Epithelial cell of proximal tubule (primary cell): ENCODE results near the gene IGF2BP3. TPM values are rescaled to one million over a fixed set of nuclear protein-coding genes. Genes with fewer than 3 reads are reported as not detected.

Experiments used
- DNase-seq: peaks from one replicate; pipeline ENCODE4 v3.0.0-alpha.2; 2011; ENCODE audit warnings: low read depth
- H3K4me3 ChIP-seq: 2 replicates; pipeline ENCODE4 v1.5.1; 2011; ENCODE audit warnings: low read depth, mild to moderate bottlenecking, low read length
- CTCF ChIP-seq: conservative IDR thresholded peaks from 2 replicates; pipeline ENCODE4 v1.5.1; 2012; ENCODE audit warnings: low read depth, mild to moderate bottlenecking, low read length
- total RNA-seq: library from RNA; depleted of rRNA; stranded (reverse); fragments of >200 nt; gene quantifications from 2 replicates; pipeline ENCODE4 v1.2.3, GENCODE V29; 2015

The IGF2BP3 gene
- total RNA-seq, 1 donor from 2014 or later = 42.4 TPM

GRCh38 chr7:23336799-23337283, 133.4 kb downstream of the IGF2BP3 start:
- H3K4me3 ChIP-seq = no peak overlapping the region
- no peak for TF ChIP-seq CTCF
- no peak for DNase-seq

GRCh38 chr7:23336086-23336485, 134.2 kb downstream of the IGF2BP3 start:
- DNase-seq = no peak
- TF ChIP-seq CTCF = no peak
- no peak overlapping the region for H3K4me3 ChIP-seq

DNA sequence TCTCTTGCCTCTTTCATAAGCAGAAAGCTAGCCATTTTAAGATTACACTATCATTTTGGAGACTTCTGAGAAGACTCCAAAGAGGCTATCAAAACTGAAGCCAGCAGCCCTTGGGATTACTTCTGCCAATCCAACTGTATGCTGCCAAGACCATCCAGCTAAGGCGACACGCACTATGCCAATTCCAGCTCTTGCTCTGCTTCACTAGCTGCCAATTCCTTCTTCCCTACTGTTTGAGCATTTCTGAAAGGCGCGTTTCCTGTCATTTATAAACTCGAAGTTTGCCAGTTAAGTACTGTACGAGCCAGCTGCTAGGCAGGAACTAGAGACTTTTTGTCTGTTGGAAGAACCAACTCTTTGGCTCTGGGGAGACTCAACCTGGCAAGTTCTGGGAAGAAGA, 134.7 kb downstream of the IGF2BP3 start:
- no peak for DNase-seq
- TF ChIP-seq CTCF = no peak

GRCh38 chr7:23335136-23335535, 135.2 kb downstream of the IGF2BP3 start:
- no peak for DNase-seq
- H3K4me3 ChIP-seq = no peak overlapping the region
- no peak for TF ChIP-seq CTCF

More for the DNA sequence above, 134.7 kb downstream of the IGF2BP3 start:
- no peak overlapping the region for H3K4me3 ChIP-seq

GRCh38 chr7:23334482-23335056, 135.7 kb downstream of the IGF2BP3 start:
- peak; percentile 97 for DNase-seq
- H3K4me3 ChIP-seq = no peak overlapping the region
- no peak for TF ChIP-seq CTCF

DNA sequence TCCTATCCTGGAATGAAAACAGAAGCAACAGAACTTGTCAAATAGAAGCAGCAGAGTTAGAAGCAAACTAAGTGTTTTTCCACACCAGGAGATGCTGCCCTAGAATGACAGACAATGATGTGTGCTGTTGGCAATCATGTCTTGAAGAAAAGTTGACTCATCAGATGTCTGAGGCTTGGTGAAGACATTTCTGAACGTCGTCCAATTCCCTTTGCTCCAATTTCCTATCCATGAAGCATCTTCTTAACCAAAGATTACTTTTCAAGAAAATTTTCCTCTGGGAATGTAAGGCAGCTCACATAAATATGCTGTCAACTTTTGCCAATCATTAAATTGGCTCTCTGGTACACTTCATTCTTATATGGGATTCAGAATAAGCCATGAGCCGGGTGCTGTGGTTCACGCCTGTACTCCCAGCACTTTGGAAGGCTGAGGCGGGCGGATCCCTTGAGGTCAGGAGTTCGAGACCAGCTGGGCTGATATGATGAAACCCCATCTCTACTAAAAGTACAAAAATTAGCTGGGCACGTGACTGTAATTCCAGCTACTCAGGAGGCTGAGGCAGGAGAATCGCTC, 136.5 kb downstream of the IGF2BP3 start:
- H3K4me3 ChIP-seq = no peak overlapping the region
- no peak for TF ChIP-seq CTCF
- peak; percentile 86 for DNase-seq
